ENCODE measurements around the gene C4orf50.

Gene C4orf50

GRCh38 chr4:6031846-6032245, 13.6 kb upstream of the C4orf50 start:
- H3K36me3 ChIP-seq (replicated peaks; ENCODE audit: insufficient read depth, low read length): no peaks in the 10 kb centered on the region
- H3F3A ChIP-seq (ENCODE audit: insufficient read depth, low read length): peaks cover 5% of the 10 kb centered on the region; the same call in 1 of the 2 replicates
- H3K27ac ChIP-seq (ENCODE audit: low read length): peak overlapping the region; percentile 49; the same call in 1 of the 2 replicates
- no peaks in the 10 kb centered on the region for H3K27me3 ChIP-seq (replicated peaks; ENCODE audit: insufficient read depth, low read length)
- no peaks in the 10 kb centered on the region for H4K20me1 ChIP-seq (ENCODE audit: insufficient read depth, low read length)
- H3K9me2 ChIP-seq (replicated peaks; ENCODE audit: insufficient read depth, low read length): no peaks in the 10 kb centered on the region
- no peak overlapping the region for H3K4me2 ChIP-seq (ENCODE audit: low read depth, low read length)
- no peak overlapping the region for H3K4me3 ChIP-seq (ENCODE audit: low read length)
- no peak for TF ChIP-seq EZH2 (optimal IDR thresholded peaks at IDR 0.05; ENCODE audit: low read depth, low read length)
- no peak for TF ChIP-seq EZH2phosphoT487 (IDR thresholded peaks at IDR 0.05; ENCODE audit: low read length)
- TF ChIP-seq CTCF (IDR thresholded peaks at IDR 0.05; ENCODE audit: low read length): no peak
- H3K79me2 ChIP-seq (ENCODE audit: low read length): no peaks in the 10 kb centered on the region
- peaks cover 26% of the 10 kb centered on the region for H3K4me1 ChIP-seq (ENCODE audit: low read length)
- no peak overlapping the region for H3K9ac ChIP-seq (ENCODE audit: low read length)
- H3K9me3 ChIP-seq (replicated peaks; ENCODE audit: insufficient read depth, low read length): no peaks in the 10 kb centered on the region
- DNase-seq: peak; percentile 51
- no peak overlapping the region for H2AFZ ChIP-seq (ENCODE audit: low read length)

- Histone ChIP-seq H3K79me2 (ENCODE audit: low read length) (no peaks in the 10 kb centered on the region), H3K4me3 (ENCODE audit: low read length) (no peak overlapping the region), H4K20me1 (ENCODE audit: insufficient read depth, low read length) (no peaks in the 10 kb centered on the region), H3K27ac (ENCODE audit: low read length) (no peak overlapping the region), H2AFZ (ENCODE audit: low read length) (no peak overlapping the region), H3K9me3 (replicated peaks; ENCODE audit: insufficient read depth, low read length) (no peaks in the 10 kb centered on the region), H3K4me2 (ENCODE audit: low read depth, low read length) (no peak overlapping the region), H3F3A (ENCODE audit: insufficient read depth, low read length) (peaks cover 5% of the 10 kb centered on the region; the same call in 1 of the 2 replicates), H3K36me3 (replicated peaks; ENCODE audit: insufficient read depth, low read length) (no peaks in the 10 kb centered on the region), H3K9me2 (replicated peaks; ENCODE audit: insufficient read depth, low read length) (no peaks in the 10 kb centered on the region), H3K9ac (ENCODE audit: low read length) (no peak overlapping the region), H3K4me1 (ENCODE audit: low read length) (peaks cover 26% of the 10 kb centered on the region), H3K27me3 (replicated peaks; ENCODE audit: insufficient read depth, low read length) (no peaks in the 10 kb centered on the region)
- DNase-seq: no peak
- TF ChIP-seq EZH2 (optimal IDR thresholded peaks at IDR 0.05; ENCODE audit: low read depth, low read length): no peak
- no peak for TF ChIP-seq CTCF (IDR thresholded peaks at IDR 0.05; ENCODE audit: low read length)
- TF ChIP-seq EZH2phosphoT487 (IDR thresholded peaks at IDR 0.05; ENCODE audit: low read length): no peak
Observed at GRCh38 chr4:6030679-6031078, 12.4 kb upstream of the C4orf50 start.

GRCh38 chr4:6029254-6029653, 11.0 kb upstream of the C4orf50 start:
- no peak for DNase-seq
- Histone ChIP-seq H3K4me1 (ENCODE audit: low read length) (peaks cover 26% of the 10 kb centered on the region), H3K9me3 (replicated peaks; ENCODE audit: insufficient read depth, low read length) (no peaks in the 10 kb centered on the region), H3K4me2 (ENCODE audit: low read depth, low read length) (no peak overlapping the region), H3K9ac (ENCODE audit: low read length) (no peak overlapping the region), H3K36me3 (replicated peaks; ENCODE audit: insufficient read depth, low read length) (no peaks in the 10 kb centered on the region), H3K79me2 (ENCODE audit: low read length) (no peaks in the 10 kb centered on the region), H3K27me3 (replicated peaks; ENCODE audit: insufficient read depth, low read length) (no peaks in the 10 kb centered on the region), H4K20me1 (ENCODE audit: insufficient read depth, low read length) (no peaks in the 10 kb centered on the region), H3K27ac (ENCODE audit: low read length) (no peak overlapping the region), H3F3A (ENCODE audit: insufficient read depth, low read length) (peaks cover 5% of the 10 kb centered on the region; the same call in 1 of the 2 replicates), H2AFZ (ENCODE audit: low read length) (no peak overlapping the region), H3K4me3 (ENCODE audit: low read length) (no peak overlapping the region), H3K9me2 (replicated peaks; ENCODE audit: insufficient read depth, low read length) (no peaks in the 10 kb centered on the region)
- TF ChIP-seq CTCF (IDR thresholded peaks at IDR 0.05; ENCODE audit: low read length) (no peak), EZH2 (optimal IDR thresholded peaks at IDR 0.05; ENCODE audit: low read depth, low read length) (no peak), EZH2phosphoT487 (IDR thresholded peaks at IDR 0.05; ENCODE audit: low read length) (no peak)
